GM18873 (cell line): ENCODE data around the gene TMEM179.

Experiments
- ATAC-seq: cut with Tn5 transposase; IDR thresholded peaks from one replicate; pipeline ENCODE4 v1.9.1; 2021; ENCODE audit warnings: mild to moderate bottlenecking, moderate library complexity, moderate number of reproducible peaks; ENCODE audit not compliant: unreplicated experiment, low FRiP score

Gene TMEM179

GRCh38 chr14:104547310-104547997 lies 57.1 kb downstream of the TMEM179 start:
- ATAC-seq: no peak

GRCh38 chr14:104546591-104547309 lies 57.8 kb downstream of the TMEM179 start:
- ATAC-seq: no peak

GRCh38 chr14:104545942-104546501 lies 58.5 kb downstream of the TMEM179 start:
- no peak for ATAC-seq

GRCh38 chr14:104545151-104545941 lies 59.2 kb downstream of the TMEM179 start:
- no peak for ATAC-seq

GRCh38 chr14:104544362-104544961 lies 60.1 kb downstream of the TMEM179 start:
- ATAC-seq: no peak

- no peak for ATAC-seq
These were observed 61.4 kb downstream of the TMEM179 start for GRCh38 chr14:104542871-104543830.

- no peak for ATAC-seq
These were observed 62.6 kb downstream of the TMEM179 start for GRCh38 chr14:104541905-104542465.
